ENCODE results near the gene MPP2.
"Not testable (repeated sequence)": the region's sequence is repeated elsewhere in the genome, so short reads cannot be mapped to it uniquely, and the experiment has no call there.

Gene MPP2

GRCh38 chr17:43928609-43929008, 21.3 kb upstream of the MPP2 start:
- DNase-seq = no peak

GRCh38 chr17:43927929-43928328, 20.6 kb upstream of the MPP2 start:
- not testable (repeated sequence) for DNase-seq

- no peak for DNase-seq
Observed at GRCh38 chr17:43927060-43927864, 19.9 kb upstream of the MPP2 start.

- no peak for DNase-seq
Observed at GRCh38 chr17:43924558-43924957, 17.2 kb upstream of the MPP2 start.

GRCh38 chr17:43920500-43921095, 13.3 kb upstream of the MPP2 start:
- no peak for DNase-seq

- DNase-seq = no peak
Observed at GRCh38 chr17:43918026-43918389, 10.7 kb upstream of the MPP2 start.

GRCh38 chr17:43917348-43918025, 10.2 kb upstream of the MPP2 start:
- peak; percentile 23 for DNase-seq

- DNase-seq = no peak
Observed at GRCh38 chr17:43917016-43917347, 9.6 kb upstream of the MPP2 start.

GRCh38 chr17:43916385-43916784, 9.0 kb upstream of the MPP2 start:
- no peak for DNase-seq

- no peak for DNase-seq
Observed at GRCh38 chr17:43915559-43915958, 8.2 kb upstream of the MPP2 start.

- no peak for DNase-seq
Observed at GRCh38 chr17:43914451-43914850, 7.1 kb upstream of the MPP2 start.

GRCh38 chr17:43913584-43913983, 6.2 kb upstream of the MPP2 start:
- DNase-seq = no peak

- no peak for DNase-seq
Observed at GRCh38 chr17:43912635-43913304, 5.4 kb upstream of the MPP2 start.

- peak; percentile 4 for DNase-seq
Observed at GRCh38 chr17:43911904-43912303, 4.6 kb upstream of the MPP2 start.

GRCh38 chr17:43909537-43910231, 2.3 kb upstream of the MPP2 start:
- no peak for DNase-seq

- no peak for DNase-seq
Observed at GRCh38 chr17:43907998-43908721, 824 bp upstream of the MPP2 start.

GRCh38 chr17:43906951-43907424, 348 bp downstream of the MPP2 start:
- no peak for DNase-seq

GRCh38 chr17:43905985-43906852, 1.1 kb downstream of the MPP2 start:
- peak; percentile 42 for DNase-seq

- DNase-seq = peak; percentile 27
Observed at GRCh38 chr17:43905400-43905984, 1.8 kb downstream of the MPP2 start.

- DNase-seq = no peak
Observed at GRCh38 chr17:43901861-43902589, 5.3 kb downstream of the MPP2 start.
